AG09309 (cell line): ENCODE results near the gene IFRD2.

Experiments used
- DNase-seq: peaks from one replicate; pipeline ENCODE4 v3.0.0-alpha.2; 2010; ENCODE audit warnings: low read depth
- H3K4me3 ChIP-seq: 2 replicates; pipeline ENCODE4 v1.5.1; 2011; ENCODE audit warnings: mild to moderate bottlenecking, low read depth, low read length, moderate library complexity; ENCODE audit not compliant: control insufficient read depth
- TF ChIP-seq, protein P1 (sequence below): IDR thresholded peaks from 2 replicates; pipeline ENCODE4 v1.5.1; 2011; ENCODE audit warnings: mild to moderate bottlenecking, low read depth, low read length, inconsistent platforms; ENCODE audit not compliant: insufficient read depth, control insufficient read depth; ENCODE audit errors: missing control alignments

The IFRD2 gene

DNA sequence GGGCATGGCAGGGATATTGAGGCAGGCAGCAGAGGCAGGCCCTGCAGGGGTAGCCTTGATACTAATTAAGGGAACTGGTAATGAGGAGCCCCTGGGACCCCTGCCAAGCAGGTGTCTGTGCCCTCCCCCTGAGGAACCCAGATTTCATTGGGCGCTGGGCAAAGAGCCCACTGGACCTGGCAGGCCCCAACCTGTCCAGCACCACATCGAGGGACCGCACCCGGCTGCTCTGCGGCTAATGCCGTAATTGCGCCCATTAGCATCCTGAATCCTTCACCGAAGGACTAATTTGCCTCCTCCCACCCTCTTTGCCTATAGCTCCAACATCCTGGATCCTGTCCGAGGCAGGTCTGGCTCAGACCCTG, 37.0 kb downstream of the IFRD2 start:
- no peak overlapping the region for H3K4me3 ChIP-seq
- TF ChIP-seq, protein P1, sequence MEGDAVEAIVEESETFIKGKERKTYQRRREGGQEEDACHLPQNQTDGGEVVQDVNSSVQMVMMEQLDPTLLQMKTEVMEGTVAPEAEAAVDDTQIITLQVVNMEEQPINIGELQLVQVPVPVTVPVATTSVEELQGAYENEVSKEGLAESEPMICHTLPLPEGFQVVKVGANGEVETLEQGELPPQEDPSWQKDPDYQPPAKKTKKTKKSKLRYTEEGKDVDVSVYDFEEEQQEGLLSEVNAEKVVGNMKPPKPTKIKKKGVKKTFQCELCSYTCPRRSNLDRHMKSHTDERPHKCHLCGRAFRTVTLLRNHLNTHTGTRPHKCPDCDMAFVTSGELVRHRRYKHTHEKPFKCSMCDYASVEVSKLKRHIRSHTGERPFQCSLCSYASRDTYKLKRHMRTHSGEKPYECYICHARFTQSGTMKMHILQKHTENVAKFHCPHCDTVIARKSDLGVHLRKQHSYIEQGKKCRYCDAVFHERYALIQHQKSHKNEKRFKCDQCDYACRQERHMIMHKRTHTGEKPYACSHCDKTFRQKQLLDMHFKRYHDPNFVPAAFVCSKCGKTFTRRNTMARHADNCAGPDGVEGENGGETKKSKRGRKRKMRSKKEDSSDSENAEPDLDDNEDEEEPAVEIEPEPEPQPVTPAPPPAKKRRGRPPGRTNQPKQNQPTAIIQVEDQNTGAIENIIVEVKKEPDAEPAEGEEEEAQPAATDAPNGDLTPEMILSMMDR = no peak
- no peak for DNase-seq

DNA sequence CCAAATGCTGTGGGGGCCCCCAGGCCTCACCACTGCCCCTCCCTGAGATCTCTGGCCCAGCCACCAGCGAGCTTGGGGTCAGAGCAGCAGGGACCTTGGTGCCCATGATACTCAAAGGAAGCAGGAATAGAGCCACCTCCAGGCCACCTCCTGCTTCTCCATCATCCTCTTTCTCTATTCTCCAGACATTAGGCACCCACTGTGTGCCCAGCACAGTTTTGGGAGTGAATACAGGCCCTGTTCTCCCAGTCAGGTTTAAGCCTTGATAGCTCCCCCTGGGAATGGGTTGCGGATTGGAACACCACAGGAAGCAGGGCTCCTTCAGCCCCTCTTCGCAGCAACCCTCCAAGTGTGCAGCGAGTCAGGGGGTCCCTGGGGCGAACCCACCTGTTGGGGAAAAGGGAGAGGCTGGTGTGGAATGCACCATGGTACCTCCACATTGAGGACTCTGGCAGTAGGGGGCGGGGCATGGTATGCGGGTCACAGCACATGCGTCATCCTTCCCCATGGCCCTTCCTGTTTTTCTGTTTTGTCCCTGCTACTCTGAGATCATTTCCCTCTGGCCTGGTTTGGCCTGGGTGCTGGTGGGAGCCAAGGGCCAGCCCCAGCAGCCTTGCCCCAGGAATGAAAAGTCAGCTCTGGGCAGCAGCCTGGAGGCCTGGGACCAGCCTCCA, 37.5 kb downstream of the IFRD2 start:
- TF ChIP-seq, protein P1 = no peak
- DNase-seq = no peak
- no peak overlapping the region for H3K4me3 ChIP-seq

DNA sequence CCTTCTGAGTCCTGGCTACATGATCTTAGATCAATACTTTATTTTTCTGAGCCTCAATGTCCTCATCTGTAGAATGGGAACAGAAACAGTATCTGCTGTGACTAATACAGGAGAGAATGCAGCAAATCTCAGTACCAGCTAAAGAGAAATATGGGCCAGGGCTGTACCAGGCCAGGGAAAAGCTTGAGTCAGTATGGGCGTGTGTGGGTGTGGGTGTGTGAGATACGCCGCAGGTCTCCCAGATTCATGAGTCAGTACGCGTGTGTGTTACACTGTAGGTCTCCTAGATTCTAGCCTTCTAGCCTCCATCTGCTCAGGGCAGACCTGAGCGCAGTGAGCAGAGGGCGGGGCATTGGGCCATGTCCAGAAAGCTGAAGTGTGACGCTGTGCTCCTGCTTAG, 41.0 kb downstream of the IFRD2 start:
- peak; percentile 67 for DNase-seq
- TF ChIP-seq, protein P1 = no peak
- H3K4me3 ChIP-seq = no peak overlapping the region

DNA sequence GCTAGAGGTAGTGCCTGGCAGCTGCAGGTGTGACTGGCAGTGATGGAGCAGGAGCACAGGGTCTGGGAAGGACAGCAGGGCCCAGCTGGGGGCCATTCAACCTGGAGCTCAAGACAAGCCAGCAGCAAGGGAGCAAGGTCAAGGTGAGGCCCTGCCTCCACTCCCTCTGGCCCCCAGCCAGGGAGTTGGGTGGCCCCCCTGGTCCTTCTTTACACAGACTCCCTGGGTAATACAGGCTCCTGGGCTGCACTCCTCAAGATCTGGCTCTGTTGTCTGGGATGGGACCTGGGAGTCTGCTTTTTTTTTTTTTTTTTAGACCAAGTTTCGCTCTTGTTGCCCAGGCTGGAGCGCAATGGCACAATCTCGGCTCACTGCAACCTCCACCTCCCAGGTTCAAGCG, 41.7 kb downstream of the IFRD2 start:
- TF ChIP-seq, protein P1 = no peak
- DNase-seq = no peak
- H3K4me3 ChIP-seq = no peak overlapping the region

DNA sequence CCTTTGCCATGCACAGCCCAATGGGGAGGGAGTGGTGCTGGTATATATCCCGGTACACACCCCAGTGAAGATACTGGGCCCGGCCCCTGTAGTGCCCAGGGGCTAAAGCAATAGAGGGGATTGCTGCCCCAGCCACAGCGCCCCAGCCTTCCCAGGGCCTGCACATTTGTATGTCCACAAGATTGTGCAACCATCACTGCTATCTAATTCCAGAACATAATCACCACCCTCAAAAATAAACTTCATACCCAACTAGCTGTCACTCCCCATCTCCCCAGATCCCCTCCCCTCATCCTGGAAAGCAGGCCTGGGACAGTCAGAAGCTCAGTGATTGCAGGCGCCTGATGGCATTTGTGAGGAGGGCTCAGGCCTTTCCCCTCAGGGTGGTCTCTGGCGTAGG, 42.8 kb downstream of the IFRD2 start:
- TF ChIP-seq, protein P1 = no peak
- no peak for DNase-seq
- H3K4me3 ChIP-seq = no peak overlapping the region

DNA sequence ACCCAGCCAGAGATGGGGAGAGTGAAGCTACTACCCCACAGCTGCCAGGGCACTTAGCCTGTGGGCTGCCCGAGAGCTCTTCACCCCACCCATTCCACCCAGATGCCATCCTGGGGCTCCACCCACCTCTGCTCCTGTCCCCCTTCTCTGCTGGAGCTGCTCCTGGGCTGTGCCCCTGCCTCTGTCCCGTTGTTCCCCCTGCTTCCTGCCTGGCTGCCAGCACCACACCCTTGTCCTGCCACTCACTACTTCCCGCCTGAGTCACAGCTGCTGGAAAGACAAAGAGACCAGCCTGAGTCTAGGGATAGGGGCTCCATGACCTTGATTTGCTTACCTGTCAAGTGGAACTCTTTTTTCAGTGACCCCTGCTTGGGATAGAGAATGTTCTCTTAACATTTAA, 43.8 kb downstream of the IFRD2 start:
- TF ChIP-seq, protein P1 = no peak
- no peak for DNase-seq

DNA sequence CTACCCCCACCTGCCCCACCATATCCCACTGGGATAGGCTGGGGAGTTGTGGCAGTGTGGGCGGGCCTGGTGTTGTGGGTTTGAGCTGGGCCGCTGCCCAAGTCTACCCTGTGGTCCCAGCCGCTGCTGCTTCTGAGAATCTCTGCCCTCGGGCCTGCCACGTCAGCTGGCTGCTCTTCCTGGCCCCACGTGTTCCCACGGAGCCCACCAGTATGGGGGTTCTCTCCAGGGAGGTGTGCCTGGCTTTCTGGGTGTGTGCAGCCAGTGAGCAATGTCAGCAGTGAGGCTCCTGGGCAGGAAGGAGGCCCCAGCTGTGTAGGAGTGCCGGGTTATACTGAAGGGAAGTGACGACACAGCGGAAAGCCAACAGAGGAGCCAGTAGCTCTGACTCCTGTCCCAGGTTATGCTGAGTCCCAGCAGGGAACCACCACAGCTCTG, 45.7 kb downstream of the IFRD2 start:
- TF ChIP-seq, protein P1 = no peak
- peak; percentile 87 for DNase-seq
- H3K4me3 ChIP-seq = peak overlapping the region; percentile 40

More for the DNA sequence above, 43.8 kb downstream of the IFRD2 start:
- H3K4me3 ChIP-seq = no peak overlapping the region
